ENCODE results near the gene RIN3. TPM values are rescaled to one million over a fixed set of nuclear protein-coding genes. Genes with fewer than 3 reads are reported as not detected.

RIN3 gene
- total RNA-seq, 1 experiment from 2014 or later: not detected

DNA sequence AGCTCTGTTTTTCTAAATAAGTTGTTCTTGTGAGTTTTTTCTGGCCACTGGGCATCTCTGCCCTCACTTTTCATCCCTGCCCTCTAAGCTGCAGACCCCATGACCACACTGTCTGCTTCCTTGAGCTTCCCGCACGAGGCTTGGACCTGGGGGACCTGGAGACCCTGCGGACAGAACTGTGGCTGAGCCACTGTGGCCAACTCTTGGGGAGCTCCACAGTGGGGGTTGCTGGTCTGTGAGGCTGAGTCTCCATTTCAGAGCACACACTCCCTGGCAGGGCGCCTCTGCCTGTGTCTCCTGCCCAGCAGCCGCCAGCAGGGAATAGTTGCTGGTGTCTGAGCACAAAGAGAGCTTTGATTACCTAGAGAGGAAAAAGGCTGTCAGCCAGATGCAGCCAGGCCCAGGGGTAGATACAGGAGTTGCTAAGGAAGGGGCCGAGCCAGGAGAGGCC lies 13.1 kb upstream of the RIN3 start:
- H3K4me1 ChIP-seq (ENCODE audit: low read length): no peaks in the 10 kb centered on the region
- no peak overlapping the region for H2AFZ ChIP-seq (ENCODE audit: low read length)
- no peaks in the 10 kb centered on the region for H4K20me1 ChIP-seq (ENCODE audit: insufficient read depth, low read depth, low read length)
- no peaks in the 10 kb centered on the region for H3K9me3 ChIP-seq (ENCODE audit: low read length)
- no peak for DNase-seq
- no peaks in the 10 kb centered on the region for H3K9me2 ChIP-seq (replicated peaks; ENCODE audit: insufficient read depth, low read length)
- H3K79me2 ChIP-seq (ENCODE audit: low read length): no peaks in the 10 kb centered on the region
- H3K36me3 ChIP-seq (ENCODE audit: insufficient read depth, low read length): no peaks in the 10 kb centered on the region
- no peak overlapping the region for H3K27ac ChIP-seq (ENCODE audit: low read length)
- H3K9ac ChIP-seq (ENCODE audit: low read length): no peak overlapping the region
- no peak overlapping the region for H3K4me2 ChIP-seq (ENCODE audit: low read depth, low read length, poor library complexity, severe bottlenecking)
- no peaks in the 10 kb centered on the region for H3K27me3 ChIP-seq (ENCODE audit: low read length)
- no peak overlapping the region for H3K4me3 ChIP-seq (ENCODE audit: low read length)

DNA sequence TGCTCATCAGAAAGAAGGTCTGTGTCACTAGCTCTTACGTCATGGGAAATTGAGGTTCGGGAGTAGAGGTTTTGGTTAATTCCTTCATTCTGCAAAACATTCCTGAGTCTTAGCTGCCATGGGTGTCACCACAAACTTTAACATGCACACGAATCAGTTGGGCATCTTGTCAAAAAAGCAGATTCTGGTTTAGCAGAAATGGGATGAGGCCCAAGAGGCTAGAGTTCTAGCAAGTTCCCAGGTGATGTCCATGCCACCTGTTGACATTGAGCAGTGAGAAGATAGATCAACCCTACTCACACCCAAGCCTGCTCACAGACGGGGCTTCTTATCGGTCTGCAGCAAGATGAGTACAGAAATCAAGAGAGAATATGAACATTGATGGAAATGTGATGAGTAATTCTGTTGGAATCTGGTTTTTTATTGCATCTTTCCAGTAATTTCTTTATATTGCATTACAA lies 11.7 kb upstream of the RIN3 start:
- Histone ChIP-seq H3K9me2 (replicated peaks; ENCODE audit: insufficient read depth, low read length) (no peaks in the 10 kb centered on the region), H3K79me2 (ENCODE audit: low read length) (no peaks in the 10 kb centered on the region), H3K27ac (ENCODE audit: low read length) (no peak overlapping the region), H3K27me3 (ENCODE audit: low read length) (no peaks in the 10 kb centered on the region), H3K4me1 (ENCODE audit: low read length) (peaks cover under 1% of the 10 kb centered on the region; the same call in 1 of the 2 replicates), H2AFZ (ENCODE audit: low read length) (no peak overlapping the region), H4K20me1 (ENCODE audit: insufficient read depth, low read depth, low read length) (no peaks in the 10 kb centered on the region), H3K9ac (ENCODE audit: low read length) (no peak overlapping the region), H3K4me2 (ENCODE audit: low read depth, low read length, poor library complexity, severe bottlenecking) (no peak overlapping the region), H3K9me3 (ENCODE audit: low read length) (no peaks in the 10 kb centered on the region), H3K4me3 (ENCODE audit: low read length) (no peak overlapping the region), H3K36me3 (ENCODE audit: insufficient read depth, low read length) (no peaks in the 10 kb centered on the region)
- DNase-seq: no peak

DNA sequence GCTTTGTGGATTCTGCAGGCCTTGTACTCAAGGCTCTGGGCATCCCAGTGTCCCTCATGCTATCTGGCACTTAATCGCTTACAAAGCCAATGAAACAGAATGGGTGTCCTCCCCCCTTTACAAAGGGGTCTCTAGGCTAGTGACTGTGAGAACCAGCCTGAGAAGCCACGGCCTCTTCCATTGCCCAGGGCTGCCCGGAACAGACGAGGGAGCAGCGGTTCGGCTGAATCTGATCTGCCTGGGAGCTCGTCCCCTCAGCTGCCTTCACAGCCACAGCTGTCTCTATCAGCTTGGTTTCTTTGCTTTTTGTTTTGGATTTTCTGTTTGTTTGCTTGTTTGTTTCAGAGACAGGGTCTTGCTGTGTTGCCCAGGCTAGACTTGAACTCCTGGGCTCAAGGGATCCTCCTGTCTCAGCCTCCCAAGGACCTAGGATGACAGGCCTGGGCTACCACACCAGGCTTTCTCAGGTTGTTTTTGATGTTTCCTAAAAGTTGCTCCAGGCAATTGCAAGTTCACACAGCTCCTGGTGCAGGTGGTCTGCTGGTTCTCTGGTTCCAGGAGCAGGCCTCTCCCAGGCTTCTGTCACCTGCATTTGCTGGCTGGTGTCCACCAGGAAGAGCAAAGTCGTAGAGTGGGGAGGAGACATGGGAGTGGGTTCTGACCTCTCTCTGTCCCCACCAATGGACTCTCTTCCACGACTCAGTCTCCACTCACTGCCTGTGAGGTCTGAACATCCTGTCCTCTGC lies 10.9 kb upstream of the RIN3 start:
- Histone ChIP-seq H3K4me1 (ENCODE audit: low read length) (peaks cover 7% of the 10 kb centered on the region), H3K9ac (ENCODE audit: low read length) (no peak overlapping the region), H3K9me2 (replicated peaks; ENCODE audit: insufficient read depth, low read length) (no peaks in the 10 kb centered on the region), H3K27me3 (ENCODE audit: low read length) (no peaks in the 10 kb centered on the region), H4K20me1 (ENCODE audit: insufficient read depth, low read depth, low read length) (no peaks in the 10 kb centered on the region), H2AFZ (ENCODE audit: low read length) (no peak overlapping the region), H3K9me3 (ENCODE audit: low read length) (no peaks in the 10 kb centered on the region), H3K79me2 (ENCODE audit: low read length) (no peaks in the 10 kb centered on the region), H3K4me3 (ENCODE audit: low read length) (no peak overlapping the region), H3K36me3 (ENCODE audit: insufficient read depth, low read length) (no peaks in the 10 kb centered on the region), H3K4me2 (ENCODE audit: low read depth, low read length, poor library complexity, severe bottlenecking) (no peak overlapping the region), H3K27ac (ENCODE audit: low read length) (no peak overlapping the region)
- no peak for DNase-seq

GRCh38 chr14:92503756-92504491 lies 9.7 kb upstream of the RIN3 start:
- Histone ChIP-seq H3K9me3 (ENCODE audit: low read length) (no peaks in the 10 kb centered on the region), H3K9ac (ENCODE audit: low read length) (no peak overlapping the region), H3K4me3 (ENCODE audit: low read length) (no peak overlapping the region), H3K4me2 (ENCODE audit: low read depth, low read length, poor library complexity, severe bottlenecking) (no peak overlapping the region), H3K27ac (ENCODE audit: low read length) (no peak overlapping the region), H4K20me1 (ENCODE audit: insufficient read depth, low read depth, low read length) (no peaks in the 10 kb centered on the region), H3K79me2 (ENCODE audit: low read length) (no peaks in the 10 kb centered on the region), H3K27me3 (ENCODE audit: low read length) (no peaks in the 10 kb centered on the region), H3K9me2 (replicated peaks; ENCODE audit: insufficient read depth, low read length) (no peaks in the 10 kb centered on the region), H2AFZ (ENCODE audit: low read length) (no peak overlapping the region), H3K4me1 (ENCODE audit: low read length) (peaks cover 7% of the 10 kb centered on the region), H3K36me3 (ENCODE audit: insufficient read depth, low read length) (no peaks in the 10 kb centered on the region)
- no peak for DNase-seq

DNA sequence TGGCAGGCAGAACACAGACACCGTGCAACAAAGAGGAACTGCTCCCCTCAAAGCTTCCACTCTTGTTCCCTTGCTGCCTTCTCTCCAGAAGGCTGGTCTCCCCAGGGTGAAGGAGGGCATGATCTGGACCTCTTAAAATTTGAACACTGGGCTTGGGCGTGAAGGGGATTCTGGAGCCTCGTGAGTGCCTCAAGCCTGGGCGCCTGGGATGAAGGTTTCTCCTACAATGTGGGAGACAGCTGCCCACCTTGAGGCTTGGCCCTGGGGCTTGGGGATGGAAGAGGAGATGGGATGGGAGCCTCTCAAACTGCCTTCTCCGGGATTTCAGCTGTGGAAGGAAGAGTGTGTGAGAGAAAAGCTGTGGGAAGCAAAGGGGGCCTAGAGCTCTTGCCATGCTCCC lies 7.8 kb upstream of the RIN3 start:
- H3K4me1 ChIP-seq (ENCODE audit: low read length): peaks cover 7% of the 10 kb centered on the region
- no peak for DNase-seq

GRCh38 chr14:92506231-92506630 lies 7.3 kb upstream of the RIN3 start:
- H3K4me1 ChIP-seq (ENCODE audit: low read length): peaks cover 7% of the 10 kb centered on the region
- DNase-seq: no peak
- no peaks in the 10 kb centered on the region for H4K20me1 ChIP-seq (ENCODE audit: insufficient read depth, low read depth, low read length)
- H3K4me3 ChIP-seq (ENCODE audit: low read length): no peak overlapping the region
- H3K27me3 ChIP-seq (ENCODE audit: low read length): no peaks in the 10 kb centered on the region
- no peak overlapping the region for H3K4me2 ChIP-seq (ENCODE audit: low read depth, low read length, poor library complexity, severe bottlenecking)
- no peaks in the 10 kb centered on the region for H3K79me2 ChIP-seq (ENCODE audit: low read length)
- H3K9me3 ChIP-seq (ENCODE audit: low read length): no peaks in the 10 kb centered on the region
- H2AFZ ChIP-seq (ENCODE audit: low read length): no peak overlapping the region
- H3K36me3 ChIP-seq (ENCODE audit: insufficient read depth, low read length): no peaks in the 10 kb centered on the region
- no peak overlapping the region for H3K27ac ChIP-seq (ENCODE audit: low read length)
- no peaks in the 10 kb centered on the region for H3K9me2 ChIP-seq (replicated peaks; ENCODE audit: insufficient read depth, low read length)
- no peak overlapping the region for H3K9ac ChIP-seq (ENCODE audit: low read length)

More for the DNA sequence above, 7.8 kb upstream of the RIN3 start:
- no peaks in the 10 kb centered on the region for H3K79me2 ChIP-seq (ENCODE audit: low read length)
- no peaks in the 10 kb centered on the region for H3K9me2 ChIP-seq (replicated peaks; ENCODE audit: insufficient read depth, low read length)
- no peaks in the 10 kb centered on the region for H3K9me3 ChIP-seq (ENCODE audit: low read length)
- no peak overlapping the region for H2AFZ ChIP-seq (ENCODE audit: low read length)
- H4K20me1 ChIP-seq (ENCODE audit: insufficient read depth, low read depth, low read length): no peaks in the 10 kb centered on the region
- no peak overlapping the region for H3K4me3 ChIP-seq (ENCODE audit: low read length)
- H3K9ac ChIP-seq (ENCODE audit: low read length): no peak overlapping the region
- H3K27me3 ChIP-seq (ENCODE audit: low read length): no peaks in the 10 kb centered on the region
- H3K4me2 ChIP-seq (ENCODE audit: low read depth, low read length, poor library complexity, severe bottlenecking): no peak overlapping the region
- no peak overlapping the region for H3K27ac ChIP-seq (ENCODE audit: low read length)
- no peaks in the 10 kb centered on the region for H3K36me3 ChIP-seq (ENCODE audit: insufficient read depth, low read length)

DNA sequence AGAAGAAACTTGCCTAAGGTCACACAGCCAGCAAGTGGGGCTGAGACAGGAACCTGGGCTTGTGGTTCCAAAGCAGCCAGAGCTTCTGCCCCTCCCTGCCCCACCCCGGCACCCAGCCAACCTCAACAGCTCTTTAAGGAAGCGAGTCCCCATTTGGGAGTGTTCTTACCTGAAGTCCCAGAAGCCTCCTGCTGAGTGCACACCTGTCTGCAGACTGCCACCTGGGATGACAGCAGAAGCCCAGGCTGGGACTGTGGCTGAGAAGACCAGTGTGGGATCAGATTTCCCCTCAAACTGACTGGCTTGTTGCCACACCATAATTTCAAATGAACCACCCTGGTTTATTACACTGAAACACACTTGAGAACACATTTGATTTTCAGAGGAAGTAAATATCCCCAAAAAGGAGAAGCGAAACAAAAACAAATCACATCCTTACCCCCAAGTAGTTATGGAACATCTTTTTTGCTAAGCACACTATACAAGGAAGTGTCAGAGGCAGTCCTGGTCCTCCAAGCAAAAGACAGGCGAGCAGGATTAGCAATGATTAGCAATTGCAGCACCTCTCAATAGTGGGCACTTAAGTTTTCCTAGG lies 6.3 kb upstream of the RIN3 start:
- H3K27ac ChIP-seq (ENCODE audit: low read length): no peak overlapping the region
- H3K4me1 ChIP-seq (ENCODE audit: low read length): peaks cover 7% of the 10 kb centered on the region
- no peaks in the 10 kb centered on the region for H3K9me3 ChIP-seq (ENCODE audit: low read length)
- no peak overlapping the region for H3K9ac ChIP-seq (ENCODE audit: low read length)
- H3K4me3 ChIP-seq (ENCODE audit: low read length): no peak overlapping the region
- no peaks in the 10 kb centered on the region for H3K36me3 ChIP-seq (ENCODE audit: insufficient read depth, low read length)
- H3K27me3 ChIP-seq (ENCODE audit: low read length): no peaks in the 10 kb centered on the region
- no peak overlapping the region for H3K4me2 ChIP-seq (ENCODE audit: low read depth, low read length, poor library complexity, severe bottlenecking)
- no peaks in the 10 kb centered on the region for H4K20me1 ChIP-seq (ENCODE audit: insufficient read depth, low read depth, low read length)
- H3K9me2 ChIP-seq (replicated peaks; ENCODE audit: insufficient read depth, low read length): no peaks in the 10 kb centered on the region
- peak; percentile 46 for DNase-seq
- no peaks in the 10 kb centered on the region for H3K79me2 ChIP-seq (ENCODE audit: low read length)
- no peak overlapping the region for H2AFZ ChIP-seq (ENCODE audit: low read length)

DNA sequence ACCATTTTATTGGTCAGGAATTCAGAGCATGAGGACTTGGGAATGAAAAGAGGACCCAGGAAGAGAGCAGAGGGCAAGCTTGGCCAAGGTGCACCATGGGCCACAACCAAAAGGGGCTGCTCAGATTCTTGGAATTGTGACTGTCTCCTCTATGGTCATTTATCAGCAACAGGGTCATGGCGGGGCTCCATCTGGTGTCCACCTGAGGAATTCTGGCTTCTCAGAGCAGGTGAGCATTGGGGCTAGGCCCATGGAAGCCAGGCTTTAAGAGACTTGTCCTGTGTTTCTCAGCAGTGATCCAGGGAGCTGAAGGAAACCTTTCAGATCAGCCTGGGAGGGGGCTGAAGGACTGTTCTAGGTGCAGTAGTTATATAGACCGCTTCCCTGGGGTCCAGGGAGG lies 2.6 kb upstream of the RIN3 start:
- H2AFZ ChIP-seq (ENCODE audit: low read length): no peak overlapping the region
- H3K4me3 ChIP-seq (ENCODE audit: low read length): no peak overlapping the region
- no peak overlapping the region for H3K9ac ChIP-seq (ENCODE audit: low read length)
- H3K4me2 ChIP-seq (ENCODE audit: low read depth, low read length, poor library complexity, severe bottlenecking): no peak overlapping the region
- H3K4me1 ChIP-seq (ENCODE audit: low read length): peaks cover 7% of the 10 kb centered on the region
- DNase-seq: no peak
- no peaks in the 10 kb centered on the region for H3K36me3 ChIP-seq (ENCODE audit: insufficient read depth, low read length)
- H3K27me3 ChIP-seq (ENCODE audit: low read length): no peaks in the 10 kb centered on the region
- 0 out of 2 replicates have a peak, but pooled peaks cover 2% of the 10 kb centered on the region for H4K20me1 ChIP-seq (ENCODE audit: insufficient read depth, low read depth, low read length)
- no peaks in the 10 kb centered on the region for H3K9me3 ChIP-seq (ENCODE audit: low read length)
- no peaks in the 10 kb centered on the region for H3K79me2 ChIP-seq (ENCODE audit: low read length)
- H3K27ac ChIP-seq (ENCODE audit: low read length): no peak overlapping the region
- H3K9me2 ChIP-seq (replicated peaks; ENCODE audit: insufficient read depth, low read length): no peaks in the 10 kb centered on the region
